ENCODE measurements around the gene CEP85L. TPM values are rescaled to one million over a fixed set of nuclear protein-coding genes. Genes with fewer than 3 reads are reported as not detected.
"Not testable (repeated sequence)": the region's sequence is repeated elsewhere in the genome, so short reads cannot be mapped to it uniquely, and the experiment has no call there.

Gene CEP85L
- total RNA-seq, 1 donor from 2014 or later, result 10.5 TPM

- no peaks in the 10 kb centered on the region for H3K4me1 ChIP-seq
- H3K9me3 ChIP-seq, result peaks cover 26% of the 10 kb centered on the region
- DNase-seq, result no peak
- intact Hi-C loops (cut with DNase I), result no loop called here
- TF ChIP-seq CTCF (IDR thresholded peaks at IDR 0.05), result no peak
- no peak for ATAC-seq
- H3K36me3 ChIP-seq, result no peaks in the 10 kb centered on the region
- H3K27me3 ChIP-seq, result no peaks in the 10 kb centered on the region
- H3K27ac ChIP-seq, result no peak overlapping the region
- no peak overlapping the region for H3K4me3 ChIP-seq
Measured at GRCh38 chr6:118451839-118452238, 199.6 kb downstream of the CEP85L start.

DNA sequence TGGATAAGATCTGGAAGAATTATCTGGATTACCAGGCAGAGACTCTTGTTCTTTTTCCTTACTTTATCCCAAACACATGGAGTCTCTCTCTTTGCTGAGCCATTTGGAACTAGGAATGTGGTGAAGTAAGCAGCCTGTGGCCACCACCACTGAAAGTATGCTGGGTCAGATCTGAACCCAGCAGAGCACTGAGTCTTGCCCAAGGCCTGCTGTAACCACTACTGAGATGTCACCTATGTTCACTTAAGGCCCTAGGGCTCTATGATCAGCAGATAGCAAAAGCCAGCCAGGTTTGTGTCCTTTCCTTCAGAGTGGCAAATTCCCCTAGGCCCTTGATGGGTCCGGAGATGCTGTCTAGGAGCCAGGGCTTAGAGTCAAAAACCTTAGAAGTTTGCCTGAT lies 206.6 kb downstream of the CEP85L start:
- H3K36me3 ChIP-seq, result no peaks in the 10 kb centered on the region
- DNase-seq (no peak), ATAC-seq (no peak)
- no peak for TF ChIP-seq CTCF (IDR thresholded peaks at IDR 0.05)
- H3K4me3 ChIP-seq, result no peak overlapping the region
- intact Hi-C loops (cut with DNase I), result no loop called here
- H3K27me3 ChIP-seq, result no peaks in the 10 kb centered on the region
- H3K4me1 ChIP-seq, result no peaks in the 10 kb centered on the region
- H3K9me3 ChIP-seq, result peaks cover 4% of the 10 kb centered on the region
- no peak overlapping the region for H3K27ac ChIP-seq

DNA sequence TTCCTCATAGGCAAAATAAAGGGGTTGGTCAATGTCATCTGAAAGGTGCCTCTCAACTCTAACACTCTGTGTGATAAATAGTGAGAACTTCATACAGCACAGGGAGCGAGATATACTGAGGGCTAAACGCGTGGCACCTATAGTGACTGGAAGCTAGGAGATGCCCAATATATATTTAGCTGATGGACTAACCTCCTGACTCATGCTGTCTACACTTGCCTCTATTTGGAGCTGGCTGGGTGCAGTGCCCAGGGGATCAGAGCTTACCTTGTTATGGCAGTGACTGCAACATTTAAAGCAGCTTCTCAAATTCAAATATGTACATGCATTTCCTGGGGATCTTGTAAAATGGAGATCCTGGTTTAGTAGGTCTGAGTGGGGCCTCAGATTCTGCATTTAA lies 214.9 kb downstream of the CEP85L start:
- ATAC-seq (no peak), DNase-seq (no peak)
- Histone ChIP-seq H3K27ac (no peak overlapping the region), H3K4me1 (no peaks in the 10 kb centered on the region), H3K9me3 (peaks cover 6% of the 10 kb centered on the region), H3K36me3 (no peaks in the 10 kb centered on the region), H3K27me3 (no peaks in the 10 kb centered on the region), H3K4me3 (no peak overlapping the region)
- intact Hi-C loops (cut with DNase I), result no loop called here
- no peak for TF ChIP-seq CTCF (IDR thresholded peaks at IDR 0.05)

GRCh38 chr6:118434147-118434546 lies 217.2 kb downstream of the CEP85L start:
- H3K27me3 ChIP-seq; DNase-seq; H3K4me3 ChIP-seq; ATAC-seq; H3K27ac ChIP-seq; intact Hi-C loops (cut with DNase I); H3K4me1 ChIP-seq; H3K9me3 ChIP-seq; H3K36me3 ChIP-seq: not testable (repeated sequence)

- H3K27me3 ChIP-seq; H3K4me1 ChIP-seq; H3K27ac ChIP-seq; ATAC-seq; intact Hi-C loops (cut with DNase I); DNase-seq; H3K9me3 ChIP-seq; H3K4me3 ChIP-seq; H3K36me3 ChIP-seq: not testable (repeated sequence)
Measured at GRCh38 chr6:118421312-118421711, 230.1 kb downstream of the CEP85L start.

DNA sequence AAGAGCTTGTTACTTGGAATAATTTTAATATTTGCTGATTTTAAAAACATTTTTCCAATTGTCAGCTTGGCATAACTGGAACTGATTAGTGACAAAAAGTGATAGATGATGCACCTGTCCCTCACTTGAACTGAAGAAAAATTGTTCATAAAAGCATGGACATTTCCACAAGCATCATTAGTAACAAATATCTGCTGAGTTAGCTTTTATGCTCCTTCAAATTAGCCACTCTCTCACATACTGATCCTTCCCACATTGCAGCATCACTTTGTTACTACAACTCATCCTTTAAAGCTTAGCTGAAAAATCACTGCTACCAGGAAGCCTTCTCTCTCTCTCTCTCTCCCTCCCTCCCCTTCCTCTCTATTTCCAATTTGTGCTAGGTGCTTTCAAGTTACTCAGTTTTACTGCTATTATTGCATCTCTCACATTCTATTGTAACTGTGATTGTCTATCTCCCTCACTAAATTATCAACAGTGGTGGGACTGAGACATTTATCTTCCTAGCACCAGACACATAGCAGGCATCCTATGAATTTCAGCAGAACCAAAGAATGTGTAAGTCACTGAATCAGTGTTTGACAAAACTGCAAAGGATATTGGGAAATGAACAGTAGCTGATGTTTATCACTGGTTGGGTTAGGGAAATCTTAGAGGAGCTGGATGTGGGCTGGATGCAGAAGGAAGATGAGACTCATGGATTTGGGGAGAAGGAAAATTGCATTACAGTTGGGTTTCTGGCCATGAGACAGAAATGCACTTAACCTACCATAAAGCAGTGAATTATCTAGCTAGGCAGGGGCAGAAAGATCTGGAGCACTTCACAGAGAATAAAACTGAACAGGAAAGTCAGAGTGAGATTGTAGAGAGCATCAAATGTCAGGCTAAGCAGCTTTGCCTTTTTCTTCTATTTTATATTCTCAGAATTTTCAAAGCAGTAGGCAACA lies 231.7 kb downstream of the CEP85L start:
- Histone ChIP-seq H3K4me3 (no peak overlapping the region), H3K27ac (no peak overlapping the region), H3K27me3 (no peaks in the 10 kb centered on the region), H3K4me1 (no peaks in the 10 kb centered on the region), H3K9me3 (no peaks in the 10 kb centered on the region), H3K36me3 (no peaks in the 10 kb centered on the region)
- intact Hi-C loops (cut with DNase I), result no loop called here
- DNase-seq (no peak), ATAC-seq (no peak)
- no peak for TF ChIP-seq CTCF (IDR thresholded peaks at IDR 0.05)

Other genes with a start within 250 kb of the CEP85L start
- 5.8 TPM for gene PLN, start 103.3 kb downstream of the CEP85L start, total RNA-seq
- gene ASF1A, start 242.6 kb upstream of the CEP85L start, total RNA-seq, result 22.9 TPM

Measured in upper lobe of right lung (tissue), 1 donor.